HG02678 (cell line): ENCODE data around the gene CDC6.

Experiments
- ATAC-seq: cut with Tn5 transposase; IDR thresholded peaks from one replicate; pipeline ENCODE4 v1.9.1; 2021; ENCODE audit warnings: mild to moderate bottlenecking, moderate library complexity; ENCODE audit not compliant: unreplicated experiment

Gene CDC6, protein sequence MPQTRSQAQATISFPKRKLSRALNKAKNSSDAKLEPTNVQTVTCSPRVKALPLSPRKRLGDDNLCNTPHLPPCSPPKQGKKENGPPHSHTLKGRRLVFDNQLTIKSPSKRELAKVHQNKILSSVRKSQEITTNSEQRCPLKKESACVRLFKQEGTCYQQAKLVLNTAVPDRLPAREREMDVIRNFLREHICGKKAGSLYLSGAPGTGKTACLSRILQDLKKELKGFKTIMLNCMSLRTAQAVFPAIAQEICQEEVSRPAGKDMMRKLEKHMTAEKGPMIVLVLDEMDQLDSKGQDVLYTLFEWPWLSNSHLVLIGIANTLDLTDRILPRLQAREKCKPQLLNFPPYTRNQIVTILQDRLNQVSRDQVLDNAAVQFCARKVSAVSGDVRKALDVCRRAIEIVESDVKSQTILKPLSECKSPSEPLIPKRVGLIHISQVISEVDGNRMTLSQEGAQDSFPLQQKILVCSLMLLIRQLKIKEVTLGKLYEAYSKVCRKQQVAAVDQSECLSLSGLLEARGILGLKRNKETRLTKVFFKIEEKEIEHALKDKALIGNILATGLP

DNA sequence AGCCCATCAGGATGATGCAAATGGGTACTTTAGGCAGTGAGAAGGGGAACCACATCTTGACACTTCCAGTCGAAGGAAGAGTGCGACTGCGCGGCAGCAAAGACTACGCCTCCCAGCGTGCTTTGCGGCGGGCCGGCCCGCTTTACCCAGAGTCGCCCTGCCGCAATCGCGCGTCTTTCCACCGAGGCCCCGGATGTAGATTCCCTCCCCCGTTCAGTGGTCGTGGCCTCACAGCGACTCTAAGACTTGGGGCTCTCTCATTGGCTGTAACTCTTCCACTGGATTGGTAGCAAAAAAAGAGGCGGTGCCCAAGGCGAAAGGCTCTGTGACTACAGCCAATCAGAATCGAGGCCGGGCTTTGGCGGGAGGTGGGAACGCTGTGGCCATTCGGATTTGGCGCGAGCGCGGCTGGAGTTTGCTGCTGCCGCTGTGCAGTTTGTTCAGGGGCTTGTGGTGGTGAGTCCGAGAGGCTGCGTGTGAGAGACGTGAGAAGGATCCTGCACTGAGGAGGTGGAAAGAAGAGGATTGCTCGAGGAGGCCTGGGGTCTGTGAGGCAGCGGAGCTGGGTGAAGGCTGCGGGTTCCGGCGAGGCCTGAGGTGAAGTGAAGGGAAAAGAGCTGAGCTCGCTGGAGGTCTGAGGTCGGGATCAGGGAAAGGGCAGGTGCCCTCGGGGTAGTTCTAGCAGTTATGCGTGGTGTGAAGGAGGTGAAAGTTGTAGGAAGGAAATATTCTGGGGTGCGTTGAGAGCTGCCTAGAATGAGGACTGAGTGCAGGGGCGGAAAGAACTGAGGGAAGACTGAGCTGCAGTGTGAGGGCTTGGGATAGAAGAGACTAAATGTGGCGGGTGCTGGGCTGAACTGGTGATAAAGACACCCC, at the start of gene CDC6:
TSS of gene CDC6 (plus strand) at position 386 of the 876 bp plus-strand sequence. CDS start 1,542 bp downstream, outside the sequence.
- peak; percentile 97 for ATAC-seq

DNA sequence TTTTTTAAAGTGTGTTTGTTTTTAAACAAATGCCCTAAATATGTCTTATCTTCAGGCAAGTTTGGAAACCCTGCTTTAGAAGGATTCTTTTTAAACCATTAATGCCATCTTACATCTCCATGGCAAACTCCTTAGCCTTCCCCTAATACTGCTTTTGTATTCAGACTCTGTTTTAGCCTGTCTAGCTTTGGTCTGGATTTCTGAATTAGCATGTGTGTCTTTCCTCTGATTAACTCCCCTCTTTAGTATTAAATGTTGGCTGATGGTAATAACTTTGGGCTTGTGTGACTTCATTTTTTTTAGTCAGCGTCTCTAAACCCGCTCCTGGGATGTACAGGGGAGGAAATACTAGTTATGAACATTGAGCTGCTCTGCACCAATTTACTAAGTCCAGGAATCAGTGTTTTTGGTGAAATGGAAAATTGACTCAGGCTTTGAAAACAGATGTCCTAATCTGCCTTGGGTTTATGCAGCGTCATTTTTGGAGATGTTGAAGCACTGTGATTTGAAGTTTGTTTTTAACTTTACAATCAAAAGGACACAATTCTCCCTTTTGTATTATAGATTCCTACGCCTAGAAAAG, 46.3 kb upstream of the CDC6 start:
- ATAC-seq, result no peak

DNA sequence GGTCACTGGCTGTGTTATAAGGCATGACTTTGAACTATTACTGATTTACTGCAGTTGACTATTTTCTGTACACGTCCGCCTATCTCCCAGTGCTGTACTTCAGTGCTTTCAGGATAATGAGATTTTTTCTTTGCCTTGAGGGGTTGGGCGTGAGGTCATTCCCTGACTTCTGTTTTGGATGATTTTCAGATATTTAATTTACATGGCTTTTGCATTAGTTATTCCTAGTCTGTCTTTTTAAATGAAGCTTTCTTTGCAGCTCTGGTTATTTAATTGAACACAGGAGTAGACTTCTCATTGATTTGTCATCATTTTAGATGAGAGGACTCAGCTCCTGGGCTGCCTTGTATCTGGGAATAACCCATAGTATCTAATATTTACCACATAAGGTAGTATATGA, 44.9 kb upstream of the CDC6 start:
- ATAC-seq, result no peak

DNA sequence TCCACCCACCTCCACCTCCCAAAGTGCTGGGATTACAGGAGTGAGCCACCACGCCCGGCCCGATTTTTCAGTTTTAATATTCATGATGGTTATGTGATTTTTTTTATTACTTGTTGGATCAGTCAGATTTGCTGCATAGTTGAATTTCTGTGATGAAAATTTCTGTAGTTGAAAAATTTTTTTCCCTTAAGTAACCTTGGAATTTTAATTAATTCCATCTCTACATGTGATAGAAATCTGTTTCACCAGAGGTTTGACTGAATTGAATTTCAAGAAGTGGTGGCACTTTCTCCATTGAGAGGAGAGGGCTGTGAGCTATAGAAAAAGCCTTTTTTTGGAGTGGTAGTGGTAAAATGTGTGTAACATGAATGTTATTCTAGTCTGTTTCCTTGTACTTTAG, 43.9 kb upstream of the CDC6 start:
- no peak for ATAC-seq

DNA sequence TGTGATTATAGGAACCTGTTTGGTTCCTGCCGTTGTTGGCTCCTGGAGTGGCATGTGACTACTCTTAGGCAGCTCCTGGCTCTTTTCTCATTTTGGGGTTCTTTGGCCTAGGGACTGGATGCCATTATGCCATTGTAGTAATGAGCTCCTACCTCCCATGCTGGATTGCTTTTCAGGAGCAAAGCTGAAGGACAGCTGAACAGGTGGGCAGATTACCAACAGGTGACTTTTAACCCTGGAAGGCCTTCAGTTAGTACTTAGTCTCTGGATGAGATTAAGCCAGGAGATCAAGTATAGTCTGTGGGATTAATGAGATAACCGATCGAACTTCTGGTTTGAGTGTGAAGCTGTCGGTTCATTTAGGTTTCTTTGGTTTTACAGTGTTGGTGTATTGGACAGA, 43.4 kb upstream of the CDC6 start:
- no peak for ATAC-seq

DNA sequence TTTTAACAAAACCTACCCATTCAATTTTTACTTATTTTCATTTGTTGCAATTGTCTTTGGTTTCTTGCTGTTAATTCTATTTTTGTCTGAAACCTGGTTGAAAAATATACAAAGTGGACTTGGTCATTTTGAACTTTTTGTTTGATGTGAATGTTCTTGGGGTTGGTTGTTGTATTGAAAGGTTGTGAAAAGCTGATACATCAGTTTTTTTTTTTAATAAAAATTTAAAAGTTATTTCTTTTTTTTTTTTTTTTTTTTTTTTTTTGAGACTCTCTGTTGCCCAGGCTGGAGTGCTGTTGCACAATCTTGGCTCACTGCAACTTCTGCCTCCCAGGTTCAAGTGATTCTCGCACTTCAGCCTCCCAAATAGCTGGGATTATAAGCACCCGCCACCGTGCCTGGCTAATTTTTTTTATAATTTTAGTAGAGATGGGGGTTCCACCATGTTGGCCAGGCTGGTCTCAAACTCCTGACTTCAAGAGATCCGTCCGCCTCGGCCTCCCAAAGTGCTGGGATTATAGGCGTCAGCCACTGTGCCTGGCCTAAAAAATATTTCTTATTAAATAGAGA, 39.7 kb upstream of the CDC6 start:
- no peak for ATAC-seq

DNA sequence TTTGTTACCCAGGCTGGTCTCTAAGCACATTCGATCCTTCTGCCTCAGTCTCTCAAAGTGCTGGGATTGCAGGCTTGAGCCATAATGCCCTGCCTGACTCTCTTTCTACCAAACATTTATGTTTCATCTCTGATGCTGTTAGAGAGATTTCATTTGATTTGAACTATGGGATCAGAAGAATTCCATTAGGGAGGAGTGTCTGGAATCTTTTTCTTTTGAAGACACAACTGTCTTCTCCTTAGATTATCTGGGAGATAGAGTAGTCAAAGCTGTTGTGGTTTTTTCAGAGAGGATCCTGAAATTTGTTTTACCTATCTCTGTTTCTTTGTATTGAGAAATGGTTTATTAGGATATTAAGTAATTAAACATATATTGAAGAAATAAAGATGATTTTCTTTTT, 39.2 kb upstream of the CDC6 start:
- no peak for ATAC-seq

DNA sequence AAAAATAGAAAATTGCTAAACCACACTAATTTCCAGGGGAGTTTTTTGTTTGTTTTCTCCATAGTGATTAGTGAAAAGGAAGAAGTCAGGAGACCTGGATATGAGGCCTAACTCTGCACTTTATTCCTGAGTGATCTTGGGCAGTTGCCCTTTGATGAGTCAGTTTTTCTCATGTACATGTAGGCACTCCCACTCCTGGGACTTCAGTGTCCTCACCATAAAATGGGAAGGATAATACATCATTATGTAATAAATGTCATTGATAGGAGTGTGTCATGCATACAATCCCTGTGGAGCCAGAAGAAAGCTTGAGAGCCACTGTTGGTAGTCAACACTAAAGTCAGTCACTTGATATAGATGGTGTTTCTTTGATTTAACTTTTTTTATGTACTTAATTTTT, 36.1 kb upstream of the CDC6 start:
- ATAC-seq, result no peak

DNA sequence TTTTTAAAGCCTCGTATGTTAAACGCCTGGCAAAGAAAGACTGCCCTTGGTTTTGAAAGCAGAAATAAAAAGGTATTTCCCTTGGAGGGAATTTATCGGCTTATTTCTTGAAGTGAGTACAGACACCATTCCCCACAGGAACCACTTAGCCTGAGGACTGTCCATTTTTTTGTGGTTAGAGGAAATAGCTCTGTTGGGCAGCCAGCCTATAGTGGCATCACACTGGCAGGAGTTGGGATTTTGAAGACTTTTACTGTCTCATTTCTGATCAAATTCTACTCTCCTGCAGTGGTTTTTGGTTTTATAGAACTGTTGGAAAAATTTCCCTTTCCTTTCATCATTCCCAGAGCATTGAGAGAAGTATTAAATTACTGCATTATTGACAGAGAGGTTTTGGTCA, 34.1 kb upstream of the CDC6 start:
- ATAC-seq, result no peak

DNA sequence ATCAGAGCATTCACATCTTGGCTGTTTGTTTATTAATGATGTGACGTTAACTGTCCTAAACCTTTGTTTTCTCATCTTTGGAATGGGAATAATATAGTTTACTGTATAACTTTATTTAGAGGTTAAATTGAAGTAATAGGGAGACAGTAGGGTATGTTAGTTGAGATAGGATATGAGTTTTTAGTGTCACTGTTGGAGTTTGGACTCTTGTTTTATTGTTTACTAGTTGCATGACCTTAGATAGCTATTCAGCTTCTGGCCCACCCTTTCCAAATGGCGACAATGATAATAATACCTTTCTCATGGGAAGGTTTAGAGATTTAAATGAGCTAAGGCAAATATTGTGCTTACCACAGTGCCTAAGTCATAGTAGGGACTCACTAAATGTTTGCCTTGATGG, 28.2 kb upstream of the CDC6 start:
- ATAC-seq, result no peak

DNA sequence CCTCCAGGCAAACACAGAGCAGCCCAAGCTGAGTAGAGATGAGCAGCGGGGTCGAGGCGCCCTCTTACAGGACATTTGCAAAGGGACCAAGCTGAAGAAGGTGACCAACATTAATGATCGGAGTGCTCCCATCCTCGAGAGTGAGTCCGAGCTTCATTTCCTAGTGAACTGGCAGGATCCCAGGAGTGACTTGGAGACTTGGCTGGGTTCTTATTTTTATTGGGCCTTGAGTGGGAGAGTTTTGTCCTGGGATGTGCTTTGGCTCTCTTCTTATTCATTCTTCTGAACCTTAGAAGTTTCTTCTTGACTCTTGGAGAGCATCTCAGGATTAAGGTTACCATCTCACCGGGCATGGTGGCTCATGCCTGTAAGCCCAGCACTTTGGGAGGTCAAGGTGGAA, 27.2 kb upstream of the CDC6 start:
- no peak for ATAC-seq

DNA sequence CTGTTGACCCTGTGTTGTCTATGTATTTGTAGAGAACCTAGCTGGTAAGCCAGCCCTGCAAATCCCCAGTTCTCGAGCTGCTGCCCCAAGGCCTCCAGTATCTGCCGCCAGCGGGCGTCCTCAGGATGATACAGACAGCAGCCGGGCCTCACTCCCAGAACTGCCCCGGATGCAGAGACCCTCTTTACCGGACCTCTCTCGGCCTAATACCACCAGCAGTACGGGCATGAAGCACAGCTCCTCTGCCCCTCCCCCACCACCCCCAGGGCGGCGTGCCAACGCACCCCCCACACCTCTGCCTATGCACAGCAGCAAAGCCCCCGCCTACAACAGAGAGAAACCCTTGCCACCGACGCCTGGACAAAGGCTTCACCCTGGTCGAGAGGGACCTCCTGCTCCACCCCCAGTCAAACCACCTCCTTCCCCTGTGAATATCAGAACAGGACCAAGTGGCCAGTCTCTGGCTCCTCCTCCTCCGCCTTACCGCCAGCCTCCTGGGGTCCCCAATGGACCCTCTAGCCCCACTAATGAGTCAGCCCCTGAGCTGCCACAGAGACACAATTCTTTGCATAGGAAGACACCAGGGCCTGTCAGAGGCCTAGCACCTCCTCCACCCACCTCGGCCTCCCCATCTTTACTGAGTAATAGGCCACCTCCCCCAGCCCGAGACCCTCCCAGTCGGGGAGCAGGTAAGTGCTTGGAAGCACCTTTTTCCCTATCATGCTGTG, 23.1 kb upstream of the CDC6 start:
- ATAC-seq, result no peak

DNA sequence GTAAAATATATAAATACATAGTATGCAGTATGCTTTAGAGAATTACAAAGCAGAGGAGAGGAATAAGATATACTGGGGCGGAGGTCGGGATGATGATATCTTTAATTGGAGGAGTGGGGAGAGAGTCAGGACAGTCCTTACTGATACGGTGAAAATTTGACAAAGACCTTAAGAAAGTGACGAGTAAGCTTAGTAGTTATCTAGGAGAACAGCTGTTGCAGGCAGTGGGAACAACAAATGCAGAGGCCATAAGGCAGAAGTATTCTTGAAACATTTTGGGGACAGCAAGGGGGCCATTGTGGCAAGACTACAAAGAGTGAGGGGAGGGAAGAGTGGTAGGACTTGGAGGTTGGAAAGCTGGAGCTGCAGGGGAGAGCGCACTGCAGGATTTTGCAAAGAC, 22.3 kb upstream of the CDC6 start:
- ATAC-seq, result no peak

DNA sequence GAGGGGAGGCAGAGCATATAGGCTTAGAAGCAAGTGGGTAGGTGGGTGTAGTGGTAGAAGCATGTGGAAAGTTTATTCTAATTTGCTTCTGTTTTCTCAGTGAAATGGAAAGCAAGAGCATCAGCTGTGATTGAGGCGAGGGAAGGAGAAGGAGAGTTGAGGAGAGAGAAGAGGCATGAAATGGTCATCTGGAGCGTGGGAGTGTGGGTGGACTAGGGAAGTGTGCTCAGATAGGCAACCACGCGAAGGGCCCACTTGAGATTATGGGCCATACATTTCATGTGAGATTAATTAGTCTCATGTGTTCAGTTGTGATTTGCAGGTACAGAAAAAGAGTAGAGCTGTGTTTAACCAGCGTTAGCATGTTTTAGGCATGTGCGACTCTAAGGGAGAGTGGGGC, 20.8 kb upstream of the CDC6 start:
- ATAC-seq, result no peak

DNA sequence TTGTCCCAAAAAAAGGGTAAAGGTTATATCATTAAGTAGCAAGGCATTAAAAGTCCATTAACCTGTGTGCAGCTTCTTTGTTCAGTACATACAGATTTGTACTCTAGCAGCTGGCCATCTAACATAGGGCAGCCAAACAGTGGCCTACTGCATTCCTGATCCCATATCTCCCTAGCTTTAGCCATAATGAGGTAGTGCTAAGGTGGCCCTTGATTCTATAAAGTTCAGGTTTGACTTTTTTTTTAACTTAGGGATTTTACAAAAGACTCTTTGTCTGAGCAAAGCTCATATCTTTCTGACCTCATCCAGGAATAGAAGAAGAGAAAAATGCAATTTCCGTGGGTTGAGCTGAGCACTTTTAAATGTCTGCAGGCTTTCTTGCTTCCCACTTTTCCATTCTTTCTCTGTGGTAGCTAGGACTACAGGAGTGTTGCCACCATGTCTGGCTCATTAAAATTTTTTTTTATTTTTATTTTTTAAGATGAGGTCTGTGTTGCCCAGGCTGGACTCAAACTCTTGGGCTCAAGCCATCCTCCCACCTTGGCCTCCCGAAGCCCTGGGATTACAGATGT, 19.5 kb upstream of the CDC6 start:
- no peak for ATAC-seq

DNA sequence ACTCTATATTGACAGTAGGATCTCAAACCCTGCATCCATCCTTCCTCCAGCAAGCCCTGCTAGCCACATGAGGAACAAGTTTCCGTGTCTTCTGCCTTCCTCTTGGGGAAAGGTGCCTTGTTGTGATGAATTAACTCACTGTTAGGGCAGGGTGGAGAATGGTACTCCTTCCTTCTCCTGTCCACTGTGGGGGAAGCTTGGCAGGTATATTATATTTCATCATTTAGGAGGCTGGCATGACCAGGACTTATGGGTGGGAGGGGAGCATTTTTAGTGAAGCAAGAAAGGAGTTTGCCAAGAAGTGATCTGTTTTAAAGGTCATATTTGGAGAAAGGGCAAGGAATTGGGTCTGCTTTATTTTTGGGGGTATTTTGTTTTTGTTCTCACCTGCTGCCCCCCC, 9.3 kb upstream of the CDC6 start:
- no peak for ATAC-seq

DNA sequence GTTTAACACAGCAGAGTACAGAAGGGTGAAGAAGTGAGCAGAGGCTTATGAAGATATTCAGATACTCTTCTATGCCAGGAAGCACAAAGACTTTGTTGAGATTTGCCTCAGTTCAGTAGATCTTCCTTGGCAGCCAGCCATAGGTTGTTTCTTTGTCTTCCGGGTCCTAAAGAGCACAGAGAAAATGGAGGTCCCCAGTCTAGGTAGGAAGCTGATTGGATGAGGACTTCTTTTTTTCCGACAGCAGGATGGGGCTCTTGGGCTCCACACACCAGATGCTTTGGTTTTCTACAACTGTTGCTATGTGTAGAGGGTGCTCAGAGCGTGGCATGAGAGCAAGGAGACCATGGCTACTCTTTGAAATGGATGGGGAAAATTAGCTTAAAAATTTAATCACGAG, 8.3 kb upstream of the CDC6 start:
- no peak for ATAC-seq

DNA sequence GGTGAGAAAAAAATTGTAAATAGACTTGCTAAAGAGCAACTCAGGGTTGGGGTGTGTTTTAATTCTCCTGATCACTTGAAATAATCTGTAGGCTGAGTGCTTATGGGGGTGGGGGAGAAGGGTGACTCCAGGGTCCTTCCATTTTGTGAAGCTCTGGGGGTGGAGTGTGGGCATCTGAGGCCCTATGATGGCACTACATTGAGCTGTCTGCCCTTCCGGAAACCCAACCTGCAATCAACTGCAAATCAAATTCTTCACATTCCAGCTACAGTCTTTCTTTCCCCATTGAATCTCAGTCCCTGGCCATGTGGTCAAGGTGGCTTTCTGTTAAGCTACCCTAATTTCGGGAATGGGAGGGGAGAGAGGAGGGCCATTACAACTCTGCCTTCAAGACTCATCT, 6.0 kb upstream of the CDC6 start:
- ATAC-seq, result no peak

DNA sequence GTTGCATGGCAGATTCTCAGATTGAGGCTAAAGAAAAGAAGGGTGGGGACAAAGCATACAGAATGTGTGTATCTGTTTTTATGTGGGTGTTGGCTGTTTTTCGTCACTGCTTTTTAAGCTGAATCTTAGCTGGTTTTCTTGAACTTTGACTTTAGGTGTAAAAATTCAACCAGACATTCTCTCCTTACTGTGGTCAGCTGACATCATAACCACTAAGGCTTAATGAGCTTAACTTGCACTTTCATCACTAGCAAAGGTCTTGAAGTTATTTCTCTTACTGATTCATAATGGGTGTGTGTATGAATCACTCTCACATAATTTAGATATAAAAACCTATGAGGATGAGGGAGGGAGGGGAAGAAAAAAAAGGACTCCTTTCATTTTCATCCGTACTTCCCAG, 4.0 kb upstream of the CDC6 start:
- no peak for ATAC-seq

DNA sequence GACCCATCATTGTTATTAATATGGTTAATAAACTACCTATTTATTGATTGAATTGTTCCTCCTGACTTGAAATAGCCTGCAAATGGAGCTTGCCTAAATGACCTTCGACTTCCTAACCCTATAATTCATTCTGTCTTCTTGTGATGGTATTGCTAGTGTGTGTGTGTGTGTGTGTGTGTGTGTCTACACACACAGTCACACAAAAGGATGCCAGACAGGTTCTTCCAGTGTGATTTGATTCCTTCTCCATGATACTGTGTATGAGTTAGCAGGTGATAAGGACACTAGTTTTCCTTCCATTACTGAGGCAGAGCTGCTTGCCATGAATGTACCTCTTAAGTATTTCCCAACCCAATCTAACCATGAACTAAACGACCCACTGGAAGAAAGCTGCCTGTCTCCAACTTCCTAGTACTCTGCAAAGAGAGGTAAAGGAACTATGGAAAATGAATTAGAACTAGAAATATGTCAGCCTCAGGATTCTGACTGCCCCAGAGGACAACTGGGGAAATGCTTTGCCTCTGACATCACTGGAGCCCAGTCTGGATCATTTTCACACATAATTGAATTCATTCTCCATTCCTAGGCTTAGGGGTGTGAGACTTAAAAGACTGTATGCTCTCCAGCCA, 3.5 kb upstream of the CDC6 start:
- no peak for ATAC-seq
